ENCODE results near the gene NELFB.

NELFB gene

DNA sequence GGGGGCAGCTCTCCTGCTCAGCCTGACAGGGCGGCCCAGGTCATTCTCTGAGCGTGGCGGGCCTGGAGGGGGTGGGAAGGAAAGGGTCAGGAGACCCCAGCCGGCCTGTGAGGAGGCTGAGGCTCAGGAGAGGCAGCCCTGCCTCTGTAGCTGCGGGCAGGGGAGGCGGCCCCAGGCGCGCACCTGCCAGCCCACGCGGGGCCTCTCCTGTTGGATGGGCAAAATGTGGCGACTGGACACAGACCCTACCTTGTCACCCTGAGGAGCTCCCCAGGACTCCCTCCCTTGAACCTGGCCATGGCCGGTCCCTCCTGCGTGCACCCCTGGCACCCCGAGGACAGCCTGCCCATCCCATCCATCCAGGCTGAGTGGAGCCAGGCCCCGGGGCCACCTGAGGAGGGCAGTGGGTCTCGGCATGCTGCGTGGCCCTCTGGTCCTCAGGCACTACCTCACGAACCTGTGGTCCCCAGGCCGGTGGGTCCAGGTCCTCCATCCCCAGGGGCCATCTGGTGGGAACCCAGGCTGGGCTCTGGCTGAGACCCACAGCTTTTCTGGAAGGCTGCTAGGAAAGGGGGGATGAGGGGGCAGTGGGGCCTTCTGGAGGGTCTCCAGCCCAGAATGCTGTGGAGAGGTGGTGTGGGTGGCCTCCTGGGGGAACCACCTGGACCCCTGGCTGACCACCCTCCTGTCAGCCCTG is 62.0 kb downstream of the NELFB start:
- DNase-seq = peak; percentile 13

DNA sequence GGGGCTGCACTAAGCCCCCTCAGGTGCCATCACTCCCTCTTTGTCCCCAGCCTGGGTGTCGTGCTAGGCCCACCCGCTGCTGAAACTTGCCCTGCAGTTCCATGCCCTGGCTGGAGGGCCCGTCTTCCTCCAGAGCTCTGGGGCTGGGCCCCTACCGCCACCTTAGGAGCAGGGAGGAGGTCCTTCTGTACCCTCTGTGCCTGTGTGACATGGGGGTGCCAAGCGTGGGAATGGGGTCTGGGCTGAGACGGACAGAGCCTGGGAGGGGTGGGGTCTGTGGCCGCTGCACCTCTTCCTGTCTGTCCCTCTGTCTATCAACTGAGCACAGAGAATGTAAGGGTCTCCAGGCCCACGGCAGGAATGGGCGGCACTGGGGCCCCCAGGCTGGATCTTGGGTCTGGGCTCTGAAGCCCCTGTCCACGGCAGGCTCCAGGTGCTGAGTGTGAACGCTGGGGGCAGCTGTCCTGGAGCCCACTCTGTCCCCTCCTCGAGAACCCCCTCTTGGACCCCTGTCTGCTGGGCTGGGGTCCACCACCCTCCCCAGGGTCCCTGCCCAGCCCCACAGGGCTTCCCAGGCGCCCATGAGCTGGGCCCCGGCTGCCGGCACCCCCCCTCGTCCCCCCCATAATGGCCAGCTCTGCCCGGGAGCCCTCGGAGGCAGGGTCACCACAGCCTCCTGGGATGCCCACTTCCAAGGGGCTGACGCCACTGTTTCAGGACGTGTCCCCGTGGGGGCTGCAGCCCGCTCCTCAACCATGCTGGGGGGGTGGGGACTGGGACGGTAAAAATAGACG is 62.8 kb downstream of the NELFB start:
- DNase-seq = no peak

DNA sequence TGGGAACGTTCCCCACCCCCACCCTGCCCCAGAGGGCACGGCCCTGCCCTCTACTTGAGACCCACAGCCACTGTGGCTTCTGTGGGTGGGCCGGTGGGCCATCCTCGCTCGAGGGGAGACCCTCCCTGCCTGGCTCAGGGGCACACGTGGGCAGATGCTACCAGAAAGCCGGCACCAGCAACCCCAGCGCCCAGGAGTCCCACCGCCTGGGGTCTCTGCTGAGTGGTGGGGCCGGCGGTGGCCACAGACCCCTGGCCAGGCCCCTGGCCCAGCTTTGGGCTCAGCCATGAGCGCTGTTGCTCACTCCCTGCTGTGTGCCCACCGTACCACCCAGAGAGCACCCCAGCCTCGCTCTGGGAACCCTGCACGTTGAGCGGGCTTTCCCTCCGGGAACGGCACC is 63.5 kb downstream of the NELFB start:
- DNase-seq = no peak

DNA sequence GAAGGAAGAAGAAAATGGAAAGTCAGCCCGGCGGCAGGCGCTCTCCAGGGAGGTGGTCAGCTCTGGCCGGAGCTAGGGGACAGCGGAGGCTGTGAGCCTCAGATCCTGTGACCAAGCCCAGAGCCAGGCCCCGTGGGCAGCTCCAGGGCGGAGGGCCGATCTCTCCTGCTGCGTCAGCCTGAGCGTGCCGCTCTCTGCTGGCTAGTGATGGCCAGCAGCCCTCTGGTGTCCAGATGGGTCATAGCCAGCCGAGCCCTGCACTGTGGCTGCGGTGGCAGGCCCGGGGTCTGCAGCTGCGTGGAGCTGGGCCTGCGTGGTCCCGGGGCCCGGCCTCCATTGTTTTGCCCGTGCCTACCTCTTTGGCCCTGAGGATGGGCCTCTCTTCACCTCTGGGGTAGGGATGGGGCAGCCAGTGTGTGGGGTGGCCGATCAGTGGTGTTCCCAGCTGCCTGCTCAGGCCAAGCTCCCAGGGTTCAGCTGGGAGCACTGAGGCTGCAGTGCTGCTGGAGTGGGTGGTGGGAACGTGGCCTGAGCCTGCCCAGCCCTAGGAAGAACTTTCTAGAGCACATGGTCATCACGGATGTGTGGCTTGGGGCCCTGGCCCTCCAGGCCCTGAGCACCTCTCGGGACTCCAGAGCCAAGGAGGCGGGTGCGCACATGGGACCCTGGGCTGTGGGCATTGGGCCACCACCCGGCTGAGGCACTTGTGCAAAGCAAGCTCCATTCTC is 64.0 kb downstream of the NELFB start:
- DNase-seq = no peak

DNA sequence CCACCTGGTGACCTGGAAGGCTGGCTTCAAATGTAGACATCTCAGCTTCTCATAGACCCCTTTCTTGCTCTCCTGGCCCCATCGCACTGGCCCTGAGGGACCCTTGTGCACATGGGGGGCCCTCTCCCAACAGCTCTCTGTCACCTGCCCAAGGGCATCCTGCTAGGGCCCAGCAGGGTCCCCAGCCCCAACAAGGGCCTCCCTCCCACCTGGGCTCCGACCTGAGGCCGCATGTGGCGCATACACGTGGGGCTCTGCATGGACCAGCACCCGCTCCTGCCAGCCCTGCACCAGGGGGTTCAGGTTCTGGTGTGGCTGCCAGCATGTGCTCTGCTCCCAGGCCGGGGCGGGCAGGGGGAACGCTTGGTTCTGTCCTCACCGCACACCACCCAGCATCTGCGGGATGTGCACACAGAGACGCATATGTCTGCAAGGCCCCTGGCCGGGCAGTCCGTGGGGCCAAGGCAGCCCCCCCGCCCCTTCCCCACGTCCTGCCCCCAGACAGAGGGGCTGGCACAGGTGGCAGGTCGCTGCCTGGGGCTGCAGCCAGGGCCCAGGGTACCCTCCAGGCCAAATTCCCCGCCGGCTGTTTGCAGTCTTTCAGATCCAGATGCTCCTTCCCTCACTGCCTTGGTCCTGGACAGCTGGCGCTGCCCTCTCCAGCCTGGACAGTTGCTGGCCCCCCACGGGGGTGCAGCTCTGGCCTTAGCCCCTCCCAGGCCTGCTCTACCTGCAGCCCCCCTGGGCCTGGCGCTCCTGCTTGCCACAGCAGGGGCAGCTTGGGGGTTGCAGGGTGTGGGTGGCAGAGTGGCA is 64.8 kb downstream of the NELFB start:
- DNase-seq = no peak

DNA sequence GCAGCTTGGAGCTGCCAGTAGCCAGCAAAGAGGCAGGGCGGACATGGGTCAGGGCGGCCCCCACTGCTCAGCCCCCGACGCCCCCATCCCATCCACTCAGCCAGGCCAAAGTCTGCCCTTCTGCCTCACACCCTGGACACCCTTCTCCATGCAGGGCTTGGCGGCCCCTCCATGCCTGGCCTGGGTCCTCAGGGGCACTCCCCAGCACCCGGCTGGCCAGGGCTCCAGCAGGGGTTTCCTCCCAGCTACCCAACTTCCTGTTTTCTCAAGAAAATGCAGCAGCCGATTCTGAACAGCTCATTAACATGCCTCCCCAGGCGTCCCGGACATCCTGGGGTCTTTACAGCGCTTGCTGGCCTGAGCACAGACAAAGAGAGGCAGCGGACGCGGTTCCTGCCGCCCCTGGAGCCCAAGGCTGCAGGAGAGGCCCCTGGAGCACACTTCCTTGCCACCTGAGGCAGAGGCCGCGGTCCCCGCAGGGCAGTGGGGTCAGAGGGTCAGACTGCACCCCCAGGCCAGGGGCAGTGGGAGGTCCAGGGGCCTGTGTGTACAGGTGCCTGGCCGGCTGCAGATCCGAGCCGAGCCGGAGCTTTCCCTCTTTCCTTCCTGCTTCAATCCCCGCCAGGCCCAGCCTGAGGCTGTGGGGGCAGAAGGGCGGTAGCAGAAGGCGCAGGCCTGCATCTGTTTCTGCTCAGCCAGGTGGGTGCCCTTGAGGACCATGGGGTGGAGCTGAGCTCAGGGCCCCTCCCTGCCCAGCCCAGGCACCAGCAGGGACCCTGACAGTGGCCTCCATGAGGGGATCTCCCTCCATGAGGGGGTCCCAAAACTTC is 65.6 kb downstream of the NELFB start:
- DNase-seq = peak; percentile 17

DNA sequence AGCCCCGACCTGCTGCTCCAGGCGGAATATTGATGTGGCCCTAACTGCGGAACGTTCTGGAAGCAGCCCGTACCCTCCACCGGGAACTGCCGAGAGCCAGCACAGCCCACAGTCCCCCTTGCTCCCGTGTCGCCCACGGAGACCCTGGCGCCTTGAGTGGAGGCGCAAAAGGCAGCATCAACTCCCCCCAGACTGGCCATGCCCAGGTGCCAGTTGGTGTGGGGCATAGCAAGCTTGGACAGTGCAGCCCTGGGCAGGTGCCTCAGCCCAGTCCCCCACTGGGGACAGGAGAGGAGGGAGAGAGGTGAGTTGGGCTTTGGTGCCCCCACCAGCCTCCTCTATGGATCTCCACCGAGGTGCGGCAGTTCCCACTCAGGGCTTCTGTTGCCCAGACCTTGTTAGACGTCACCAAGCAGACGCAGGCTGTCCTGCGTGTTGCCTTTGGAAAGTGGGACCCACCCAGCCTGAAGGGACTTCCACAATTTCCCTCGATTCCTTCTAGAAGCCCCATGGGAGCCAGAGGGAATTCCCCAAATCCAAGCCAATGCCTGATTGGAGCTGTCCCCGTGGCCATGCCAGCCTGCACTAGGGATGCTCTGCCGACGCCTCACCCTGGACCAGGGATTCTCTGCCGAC is 66.7 kb downstream of the NELFB start:
- DNase-seq = no peak

Measured in activated CD8-positive, alpha-beta memory T cell treated with anti-CD3 and anti-CD28 coated beads, Interleukin-2, amount 50 U/mL, for 4 hours (primary cell).